ENCODE measurements around the gene SASH3. TPM values are rescaled to one million over a fixed set of nuclear protein-coding genes. Genes with fewer than 3 reads are reported as not detected.

Gene SASH3
- total RNA-seq, 1 experiment from 2014 or later, result 0.42 TPM

GRCh38 chrX:129788527-129788926, 8.8 kb downstream of the SASH3 start:
- no peak overlapping the region for H3K27ac ChIP-seq (ENCODE audit: low read depth, low read length)
- ATAC-seq (no peak), DNase-seq (ENCODE audit: low read depth, low spot score) (no peak)
- POLR2A ChIA-PET, result no interaction called here
- H3K9ac ChIP-seq (ENCODE audit: low read length), result no peak overlapping the region
- no TSS peak for BruUV-seq (replicated peaks)
- H3K79me2 ChIP-seq (ENCODE audit: insufficient read depth, low read length), result no peaks in the 10 kb centered on the region
- RAD21 ChIA-PET (ENCODE audit: low non-redundant PET in 1 of 2, low total read pairs in 2 of 2, uncharacterized antibody in 2 of 2, unreplicated experiment in 2 of 2), result no interaction called here
- no peaks in the 10 kb centered on the region for H3K4me1 ChIP-seq (ENCODE audit: control insufficient read depth in 1 of 2, insufficient read depth in 2 of 2, low read length in 2 of 2)
- H4K20me1 ChIP-seq (ENCODE audit: insufficient read depth), result no peaks in the 10 kb centered on the region
- no peak overlapping the region for H3K4me3 ChIP-seq (replicated peaks in 1 of 2; ENCODE audit: low read depth in 1 of 2, low read length in 2 of 2)
- CTCF ChIA-PET, result no interaction called here
- H3K36me3 ChIP-seq (ENCODE audit: control insufficient read depth in 1 of 2, insufficient read depth in 2 of 2, low read length in 2 of 2), result no peaks in the 10 kb centered on the region
- intact Hi-C loops (cut with micrococcal nuclease), result no loop called here
- no peak overlapping the region for H3K4me2 ChIP-seq (ENCODE audit: low read length)
- no peaks in the 10 kb centered on the region for H3K27me3 ChIP-seq (ENCODE audit: insufficient read depth, low read length)
- H3K9me2 ChIP-seq (ENCODE audit: insufficient read depth), result no peaks in the 10 kb centered on the region
- no peak overlapping the region for H2AFZ ChIP-seq (ENCODE audit: low read depth, low read length, poor library complexity, severe bottlenecking)
- TF ChIP-seq ZNF274 (IDR thresholded peaks at IDR 0.05; ENCODE audit: low read depth, low read length), result no peak
- no peak for TF ChIP-seq SP1 (IDR thresholded peaks at IDR 0.05; ENCODE audit: low read depth)
- TF ChIP-seq TCF7L2 (IDR thresholded peaks at IDR 0.05; ENCODE audit: borderline replicate concordance, extremely low read depth, insufficient read depth, insufficient read length), result no peak
- TF ChIP-seq POLR2AphosphoS5 (IDR thresholded peaks at IDR 0.05; ENCODE audit: low read depth, low read length), result no peak
- no peak for TF ChIP-seq ZFX (IDR thresholded peaks at IDR 0.05)
- no peak for TF ChIP-seq EGR1 (IDR thresholded peaks at IDR 0.05; ENCODE audit: low read depth)
- no peak for TF ChIP-seq POLR2A (IDR thresholded peaks at IDR 0.05; ENCODE audit: borderline replicate concordance, extremely low read depth, insufficient read depth, insufficient read length)
- no peak for TF ChIP-seq ZBTB33 (IDR thresholded peaks at IDR 0.05; ENCODE audit: extremely low read depth, insufficient replicate concordance, low read length)
- no peak for TF ChIP-seq EZH2 (IDR thresholded peaks at IDR 0.05)
- TF ChIP-seq REST (IDR thresholded peaks at IDR 0.05; ENCODE audit: low read depth), result no peak
- no peak for TF ChIP-seq EZH2phosphoT487 (IDR thresholded peaks at IDR 0.05; ENCODE audit: borderline replicate concordance)
- no peak for TF ChIP-seq CTCF (IDR thresholded peaks at IDR 0.05 in 2 of 3, conservative IDR thresholded peaks at IDR 0.05 in 1 of 3; ENCODE audit: borderline replicate concordance in 1 of 3, insufficient read depth in 1 of 3, low read depth in 2 of 3, low read length in 2 of 3)
- H3K9me3 ChIP-seq (ENCODE audit: control insufficient read depth in 1 of 2, insufficient read depth in 1 of 2, low read depth in 1 of 2, low read length in 2 of 2), result no peaks in the 10 kb centered on the region

Data from HCT116 (cell line).